ENCODE measurements around the gene ZNF829.

DNA sequence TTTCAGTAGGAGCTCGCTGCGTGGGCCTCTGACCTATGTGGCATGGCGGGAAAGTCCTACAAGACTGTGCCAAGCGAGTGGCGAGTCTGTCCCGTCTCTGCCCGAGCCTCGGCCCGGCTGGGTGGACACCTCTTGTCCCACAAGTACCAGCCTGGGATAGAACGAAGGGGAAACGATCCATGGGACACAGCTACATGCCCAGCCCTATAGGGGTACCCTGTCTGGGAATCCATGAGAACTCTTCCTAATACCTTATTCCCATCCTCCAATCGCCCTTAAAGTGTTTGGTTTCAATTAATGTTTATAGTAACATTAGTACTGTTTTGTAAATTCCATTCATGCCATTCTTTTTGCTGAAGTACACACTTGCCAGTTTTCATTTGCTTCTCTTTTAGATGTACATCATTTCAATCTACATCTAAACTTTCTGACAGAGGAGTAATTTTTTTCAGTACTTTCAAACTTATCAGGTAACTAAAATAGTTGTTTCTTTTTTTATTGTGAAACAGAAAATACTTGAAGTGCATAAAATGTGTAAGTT is 77.2 kb downstream of the ZNF829 start:
- TF ChIP-seq POLR2A (IDR thresholded peaks at IDR 0.05; ENCODE audit: extremely low read depth, insufficient read length) (no peak), MYC (IDR thresholded peaks at IDR 0.05; ENCODE audit: low read depth, low read length) (no peak)
- TF ChIP-seq, protein P1, sequence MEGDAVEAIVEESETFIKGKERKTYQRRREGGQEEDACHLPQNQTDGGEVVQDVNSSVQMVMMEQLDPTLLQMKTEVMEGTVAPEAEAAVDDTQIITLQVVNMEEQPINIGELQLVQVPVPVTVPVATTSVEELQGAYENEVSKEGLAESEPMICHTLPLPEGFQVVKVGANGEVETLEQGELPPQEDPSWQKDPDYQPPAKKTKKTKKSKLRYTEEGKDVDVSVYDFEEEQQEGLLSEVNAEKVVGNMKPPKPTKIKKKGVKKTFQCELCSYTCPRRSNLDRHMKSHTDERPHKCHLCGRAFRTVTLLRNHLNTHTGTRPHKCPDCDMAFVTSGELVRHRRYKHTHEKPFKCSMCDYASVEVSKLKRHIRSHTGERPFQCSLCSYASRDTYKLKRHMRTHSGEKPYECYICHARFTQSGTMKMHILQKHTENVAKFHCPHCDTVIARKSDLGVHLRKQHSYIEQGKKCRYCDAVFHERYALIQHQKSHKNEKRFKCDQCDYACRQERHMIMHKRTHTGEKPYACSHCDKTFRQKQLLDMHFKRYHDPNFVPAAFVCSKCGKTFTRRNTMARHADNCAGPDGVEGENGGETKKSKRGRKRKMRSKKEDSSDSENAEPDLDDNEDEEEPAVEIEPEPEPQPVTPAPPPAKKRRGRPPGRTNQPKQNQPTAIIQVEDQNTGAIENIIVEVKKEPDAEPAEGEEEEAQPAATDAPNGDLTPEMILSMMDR (IDR thresholded peaks at IDR 0.05; ENCODE audit: low read depth, low read length) = no peak
- TF ChIP-seq, protein P2, sequence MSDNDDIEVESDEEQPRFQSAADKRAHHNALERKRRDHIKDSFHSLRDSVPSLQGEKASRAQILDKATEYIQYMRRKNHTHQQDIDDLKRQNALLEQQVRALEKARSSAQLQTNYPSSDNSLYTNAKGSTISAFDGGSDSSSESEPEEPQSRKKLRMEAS (IDR thresholded peaks at IDR 0.05; ENCODE audit: low read depth, low read length) = no peak
